Liver (tissue), 9 donors: ENCODE measurements around the gene HJURP. TPM values are rescaled to one million over a fixed set of nuclear protein-coding genes. Genes with fewer than 3 reads are reported as not detected.

Experiments used
- DNase-seq: peaks from one replicate; pipeline ENCODE4 v3.0.0-alpha.2; 2017; ENCODE audit warnings: low spot score
- H3K27ac ChIP-seq, 2 donors: one replicate each; pipeline ENCODE4 v1.7.0; 2013; ENCODE audit warnings: inconsistent platforms in 2 of 2, low read length in 2 of 2, control low read depth in 1 of 2, low read depth in 1 of 2, mild to moderate bottlenecking in 1 of 2
- H3K27me3 ChIP-seq, 4 donors: one replicate each; pipeline versions ENCODE4 v1.6.1 to v1.7.0; 2013; ENCODE audit warnings: low read length in 3 of 4, inconsistent platforms in 1 of 4, mild to moderate bottlenecking in 1 of 4, moderate library complexity in 1 of 4; ENCODE audit not compliant: control insufficient read depth in 4 of 4, insufficient read depth in 4 of 4
- H3K36me3 ChIP-seq, 4 donors: one replicate each; pipeline versions ENCODE4 v1.6.1 to v1.7.0; 2013; ENCODE audit warnings: low read length in 3 of 4, mild to moderate bottlenecking in 3 of 4, low read depth in 1 of 4, moderate library complexity in 1 of 4; ENCODE audit not compliant: control insufficient read depth in 4 of 4, insufficient read depth in 3 of 4
- H3K4me1 ChIP-seq, 4 donors: one replicate each; pipeline versions ENCODE4 v1.6.1 to v1.7.0; 2013; ENCODE audit warnings: low read length in 3 of 4, mild to moderate bottlenecking in 3 of 4, moderate library complexity in 1 of 4; ENCODE audit not compliant: control insufficient read depth in 4 of 4, insufficient read depth in 4 of 4
- H3K4me3 ChIP-seq, 3 donors: one replicate each; pipeline versions ENCODE4 v1.6.1 to v1.7.0; 2013; ENCODE audit warnings: low read length in 3 of 3, control low read depth in 1 of 3, low read depth in 1 of 3, mild to moderate bottlenecking in 1 of 3
- H3K9ac ChIP-seq, 2 donors: one replicate each; pipeline ENCODE4 v1.7.0; 2013; ENCODE audit warnings: low read length in 2 of 2, mild to moderate bottlenecking in 2 of 2, moderate library complexity in 2 of 2, control low read depth in 1 of 2, low read depth in 1 of 2
- H3K9me3 ChIP-seq, 4 donors: one replicate each; pipeline versions ENCODE4 v1.6.1 to v1.7.0; 2013; ENCODE audit warnings: low read length in 3 of 4; ENCODE audit not compliant: control insufficient read depth in 4 of 4
- EGR1 ChIP-seq, 2 donors: IDR thresholded peaks; 2 replicates each; pipeline ENCODE4 v1.6.1; 2016 to 2018; ENCODE audit warnings: antibody characterized with exemption in 2 of 2, low read depth in 2 of 2
- FOXA1 ChIP-seq: IDR thresholded peaks from 2 replicates; pipeline ENCODE4 v1.6.1; 2016; ENCODE audit warnings: antibody characterized with exemption
- FOXA2 ChIP-seq: IDR thresholded peaks from 2 replicates; pipeline ENCODE4 v1.6.1; 2016; ENCODE audit warnings: antibody characterized with exemption
- GABPA ChIP-seq, 2 donors: IDR thresholded peaks in 1 of 2; conservative IDR thresholded peaks in 1 of 2; 2 replicates each; pipeline ENCODE4 v1.6.1; 2016; ENCODE audit warnings: antibody characterized with exemption in 2 of 2, mild to moderate bottlenecking in 1 of 2, moderate library complexity in 1 of 2
- HNF4A ChIP-seq, 2 donors: conservative IDR thresholded peaks; 2 replicates each; pipeline ENCODE4 v1.6.1; 2016; ENCODE audit warnings: antibody characterized with exemption in 2 of 2, mild to moderate bottlenecking in 2 of 2
- HNF4G ChIP-seq: IDR thresholded peaks from 2 replicates; pipeline ENCODE4 v1.6.1; 2016; ENCODE audit warnings: antibody characterized with exemption
- JUND ChIP-seq, 2 donors: IDR thresholded peaks; 2 replicates each; pipeline ENCODE4 v1.6.1; 2016; ENCODE audit warnings: antibody characterized with exemption in 2 of 2
- NR2F2 ChIP-seq: IDR thresholded peaks from 2 replicates; pipeline ENCODE4 v1.6.1; 2016; ENCODE audit warnings: antibody characterized with exemption
- RAD21 ChIP-seq, 2 donors: IDR thresholded peaks; 2 replicates each; pipeline ENCODE4 v1.6.1; 2016; ENCODE audit warnings: antibody characterized with exemption in 2 of 2, mild to moderate bottlenecking in 2 of 2
- RXRA ChIP-seq, 2 donors: IDR thresholded peaks; 2 replicates each; pipeline ENCODE4 v1.6.1; 2017 to 2018; ENCODE audit warnings: antibody characterized with exemption in 2 of 2, mild to moderate bottlenecking in 1 of 2
- SP1 ChIP-seq: IDR thresholded peaks from 2 replicates; pipeline ENCODE4 v1.6.1; 2018; ENCODE audit warnings: antibody characterized with exemption, mild to moderate bottlenecking
- TAF1 ChIP-seq: conservative IDR thresholded peaks from 2 replicates; pipeline ENCODE4 v1.6.1; 2016; ENCODE audit warnings: antibody characterized with exemption, mild to moderate bottlenecking
- YY1 ChIP-seq: IDR thresholded peaks from 2 replicates; pipeline ENCODE4 v1.6.1; 2016; ENCODE audit warnings: antibody characterized with exemption, mild to moderate bottlenecking
- WGBS: extraction: QIAGEN DNeasy Blood & Tissue Kit; methylation state at CpG from one replicate; pipeline ENCODE4 v1.1.7; 2013; 5-methylcytosine and 5-hydroxymethylcytosine counted together
- polyA plus RNA-seq, 2 donors: library from polyadenylated mRNA; stranded (reverse) in 1 of 2; unstranded in 1 of 2; fragments of 200-250 nt in 1 of 2; fragments of >200 nt in 1 of 2; fragmentation: Nextera tagmentation in 1 of 2; extraction: Ambion mirVana in 1 of 2; gene quantifications; one replicate each; pipeline versions ENCODE4 v1.2.1 to v1.2.3, GENCODE V29; 2013 to 2015
- total RNA-seq, 2 donors: library from RNA; depleted of rRNA; stranded (reverse); fragments of >200 nt; gene quantifications; one replicate each; pipeline ENCODE4 v1.2.3, GENCODE V29; 2014
- TF ChIP-seq, protein P1 (sequence below): IDR thresholded peaks from 2 replicates; pipeline ENCODE4 v1.6.1; 2016; ENCODE audit warnings: antibody characterized with exemption, mild to moderate bottlenecking
- TF ChIP-seq, protein P2 (sequence below): IDR thresholded peaks from 2 replicates; pipeline ENCODE4 v1.6.1; 2016; ENCODE audit warnings: antibody characterized with exemption
- TF ChIP-seq, protein P3 (sequence below): fragments of 150-350 bp; IDR thresholded peaks from 2 replicates; pipeline ENCODE4 v1.5.1; 2017; ENCODE audit warnings: improper control_type of control experiment, low read depth, low read length; ENCODE audit not compliant: missing input control
- TF ChIP-seq, protein P4 (sequence below): IDR thresholded peaks from 2 replicates; pipeline ENCODE4 v1.6.1; 2016; ENCODE audit warnings: antibody characterized with exemption
- TF ChIP-seq, protein P5 (sequence below): IDR thresholded peaks from 2 replicates; pipeline ENCODE4 v1.6.1; 2016; ENCODE audit warnings: antibody characterized with exemption
- donor health status: healthy.
- donor health status: healthy.
- donor health status: healthy.
- donor health status: healthy.
- donor health status: healthy.

Gene HJURP, protein sequence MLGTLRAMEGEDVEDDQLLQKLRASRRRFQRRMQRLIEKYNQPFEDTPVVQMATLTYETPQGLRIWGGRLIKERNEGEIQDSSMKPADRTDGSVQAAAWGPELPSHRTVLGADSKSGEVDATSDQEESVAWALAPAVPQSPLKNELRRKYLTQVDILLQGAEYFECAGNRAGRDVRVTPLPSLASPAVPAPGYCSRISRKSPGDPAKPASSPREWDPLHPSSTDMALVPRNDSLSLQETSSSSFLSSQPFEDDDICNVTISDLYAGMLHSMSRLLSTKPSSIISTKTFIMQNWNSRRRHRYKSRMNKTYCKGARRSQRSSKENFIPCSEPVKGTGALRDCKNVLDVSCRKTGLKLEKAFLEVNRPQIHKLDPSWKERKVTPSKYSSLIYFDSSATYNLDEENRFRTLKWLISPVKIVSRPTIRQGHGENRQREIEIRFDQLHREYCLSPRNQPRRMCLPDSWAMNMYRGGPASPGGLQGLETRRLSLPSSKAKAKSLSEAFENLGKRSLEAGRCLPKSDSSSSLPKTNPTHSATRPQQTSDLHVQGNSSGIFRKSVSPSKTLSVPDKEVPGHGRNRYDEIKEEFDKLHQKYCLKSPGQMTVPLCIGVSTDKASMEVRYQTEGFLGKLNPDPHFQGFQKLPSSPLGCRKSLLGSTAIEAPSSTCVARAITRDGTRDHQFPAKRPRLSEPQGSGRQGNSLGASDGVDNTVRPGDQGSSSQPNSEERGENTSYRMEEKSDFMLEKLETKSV
- total RNA-seq (10 to 100 TPM in 1 of 2 donors, under 1 TPM in 1; 0.08 to 32.9 TPM), polyA plus RNA-seq (1 to 10 TPM in 1 of 2 donors, under 1 TPM in 1; 0.94 to 1.9 TPM)

DNA sequence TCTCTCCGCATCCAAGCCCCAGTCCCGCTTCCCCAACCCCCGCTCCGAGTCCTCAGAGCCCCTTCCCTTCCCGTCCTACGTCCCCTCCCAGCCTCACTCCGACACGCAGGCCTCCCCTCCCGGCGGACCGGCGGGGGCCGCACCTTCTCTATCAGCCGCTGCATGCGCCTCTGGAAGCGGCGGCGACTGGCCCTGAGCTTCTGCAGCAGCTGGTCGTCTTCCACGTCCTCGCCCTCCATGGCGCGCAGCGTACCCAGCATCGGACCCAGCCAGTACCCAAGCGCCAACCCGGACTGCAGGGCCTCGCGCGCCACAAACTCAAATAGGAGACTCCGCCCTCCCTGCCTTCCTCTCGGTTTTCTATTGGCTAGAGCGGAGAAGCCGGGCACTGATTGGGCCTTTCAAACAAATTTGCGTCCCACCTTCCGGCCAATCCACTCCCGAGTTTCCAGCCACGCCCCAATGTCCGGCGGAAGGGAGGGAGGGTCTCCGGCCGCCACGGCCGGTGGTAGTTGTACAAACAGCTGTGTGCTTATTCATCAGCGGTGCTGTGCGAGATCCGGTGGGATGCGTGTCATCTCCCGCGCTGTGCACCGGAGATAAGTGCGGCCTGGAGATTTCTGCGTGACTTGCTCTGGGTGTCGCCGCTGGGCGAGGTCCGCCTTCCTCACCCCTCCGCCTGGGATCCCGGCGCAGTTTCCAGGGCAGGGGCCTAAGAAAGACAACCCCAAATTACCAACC is at the start of gene HJURP:
Gene HJURP, minus strand, starts transcription at position 295 of the 741 bp plus-strand sequence. Its CDS starts 35 bp downstream, at position 260.
- TF ChIP-seq, protein P1, sequence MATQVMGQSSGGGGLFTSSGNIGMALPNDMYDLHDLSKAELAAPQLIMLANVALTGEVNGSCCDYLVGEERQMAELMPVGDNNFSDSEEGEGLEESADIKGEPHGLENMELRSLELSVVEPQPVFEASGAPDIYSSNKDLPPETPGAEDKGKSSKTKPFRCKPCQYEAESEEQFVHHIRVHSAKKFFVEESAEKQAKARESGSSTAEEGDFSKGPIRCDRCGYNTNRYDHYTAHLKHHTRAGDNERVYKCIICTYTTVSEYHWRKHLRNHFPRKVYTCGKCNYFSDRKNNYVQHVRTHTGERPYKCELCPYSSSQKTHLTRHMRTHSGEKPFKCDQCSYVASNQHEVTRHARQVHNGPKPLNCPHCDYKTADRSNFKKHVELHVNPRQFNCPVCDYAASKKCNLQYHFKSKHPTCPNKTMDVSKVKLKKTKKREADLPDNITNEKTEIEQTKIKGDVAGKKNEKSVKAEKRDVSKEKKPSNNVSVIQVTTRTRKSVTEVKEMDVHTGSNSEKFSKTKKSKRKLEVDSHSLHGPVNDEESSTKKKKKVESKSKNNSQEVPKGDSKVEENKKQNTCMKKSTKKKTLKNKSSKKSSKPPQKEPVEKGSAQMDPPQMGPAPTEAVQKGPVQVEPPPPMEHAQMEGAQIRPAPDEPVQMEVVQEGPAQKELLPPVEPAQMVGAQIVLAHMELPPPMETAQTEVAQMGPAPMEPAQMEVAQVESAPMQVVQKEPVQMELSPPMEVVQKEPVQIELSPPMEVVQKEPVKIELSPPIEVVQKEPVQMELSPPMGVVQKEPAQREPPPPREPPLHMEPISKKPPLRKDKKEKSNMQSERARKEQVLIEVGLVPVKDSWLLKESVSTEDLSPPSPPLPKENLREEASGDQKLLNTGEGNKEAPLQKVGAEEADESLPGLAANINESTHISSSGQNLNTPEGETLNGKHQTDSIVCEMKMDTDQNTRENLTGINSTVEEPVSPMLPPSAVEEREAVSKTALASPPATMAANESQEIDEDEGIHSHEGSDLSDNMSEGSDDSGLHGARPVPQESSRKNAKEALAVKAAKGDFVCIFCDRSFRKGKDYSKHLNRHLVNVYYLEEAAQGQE, result peak; percentile 33
- TF ChIP-seq HNF4G (no peak), FOXA2 (no peak), HNF4A (conservative IDR thresholded peaks at IDR 0.05) (no peak), TAF1 (peak; percentile 47), EGR1 (IDR thresholded peaks at IDR 0.05; ENCODE audit: low read depth in 2 of 2) (no peak), RXRA (IDR thresholded peaks at IDR 0.05) (no peak), GABPA (IDR thresholded peaks at IDR 0.05 in 1 of 2, conservative IDR thresholded peaks at IDR 0.05 in 1 of 2) (peak; percentile 63 to 91), YY1 (peak; percentile 73), NR2F2 (no peak), RAD21 (IDR thresholded peaks at IDR 0.05) (peak in 1 of 2 donors; percentile 16), JUND (IDR thresholded peaks at IDR 0.05) (no peak), SP1 (peak; percentile 81), FOXA1 (no peak)
- TF ChIP-seq, protein P2, sequence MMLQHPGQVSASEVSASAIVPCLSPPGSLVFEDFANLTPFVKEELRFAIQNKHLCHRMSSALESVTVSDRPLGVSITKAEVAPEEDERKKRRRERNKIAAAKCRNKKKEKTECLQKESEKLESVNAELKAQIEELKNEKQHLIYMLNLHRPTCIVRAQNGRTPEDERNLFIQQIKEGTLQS, result no peak
- TF ChIP-seq, protein P3, sequence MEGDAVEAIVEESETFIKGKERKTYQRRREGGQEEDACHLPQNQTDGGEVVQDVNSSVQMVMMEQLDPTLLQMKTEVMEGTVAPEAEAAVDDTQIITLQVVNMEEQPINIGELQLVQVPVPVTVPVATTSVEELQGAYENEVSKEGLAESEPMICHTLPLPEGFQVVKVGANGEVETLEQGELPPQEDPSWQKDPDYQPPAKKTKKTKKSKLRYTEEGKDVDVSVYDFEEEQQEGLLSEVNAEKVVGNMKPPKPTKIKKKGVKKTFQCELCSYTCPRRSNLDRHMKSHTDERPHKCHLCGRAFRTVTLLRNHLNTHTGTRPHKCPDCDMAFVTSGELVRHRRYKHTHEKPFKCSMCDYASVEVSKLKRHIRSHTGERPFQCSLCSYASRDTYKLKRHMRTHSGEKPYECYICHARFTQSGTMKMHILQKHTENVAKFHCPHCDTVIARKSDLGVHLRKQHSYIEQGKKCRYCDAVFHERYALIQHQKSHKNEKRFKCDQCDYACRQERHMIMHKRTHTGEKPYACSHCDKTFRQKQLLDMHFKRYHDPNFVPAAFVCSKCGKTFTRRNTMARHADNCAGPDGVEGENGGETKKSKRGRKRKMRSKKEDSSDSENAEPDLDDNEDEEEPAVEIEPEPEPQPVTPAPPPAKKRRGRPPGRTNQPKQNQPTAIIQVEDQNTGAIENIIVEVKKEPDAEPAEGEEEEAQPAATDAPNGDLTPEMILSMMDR, result no peak
- TF ChIP-seq, protein P4, sequence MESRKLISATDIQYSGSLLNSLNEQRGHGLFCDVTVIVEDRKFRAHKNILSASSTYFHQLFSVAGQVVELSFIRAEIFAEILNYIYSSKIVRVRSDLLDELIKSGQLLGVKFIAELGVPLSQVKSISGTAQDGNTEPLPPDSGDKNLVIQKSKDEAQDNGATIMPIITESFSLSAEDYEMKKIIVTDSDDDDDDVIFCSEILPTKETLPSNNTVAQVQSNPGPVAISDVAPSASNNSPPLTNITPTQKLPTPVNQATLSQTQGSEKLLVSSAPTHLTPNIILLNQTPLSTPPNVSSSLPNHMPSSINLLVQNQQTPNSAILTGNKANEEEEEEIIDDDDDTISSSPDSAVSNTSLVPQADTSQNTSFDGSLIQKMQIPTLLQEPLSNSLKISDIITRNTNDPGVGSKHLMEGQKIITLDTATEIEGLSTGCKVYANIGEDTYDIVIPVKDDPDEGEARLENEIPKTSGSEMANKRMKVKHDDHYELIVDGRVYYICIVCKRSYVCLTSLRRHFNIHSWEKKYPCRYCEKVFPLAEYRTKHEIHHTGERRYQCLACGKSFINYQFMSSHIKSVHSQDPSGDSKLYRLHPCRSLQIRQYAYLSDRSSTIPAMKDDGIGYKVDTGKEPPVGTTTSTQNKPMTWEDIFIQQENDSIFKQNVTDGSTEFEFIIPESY, result no peak
- TF ChIP-seq, protein P5, sequence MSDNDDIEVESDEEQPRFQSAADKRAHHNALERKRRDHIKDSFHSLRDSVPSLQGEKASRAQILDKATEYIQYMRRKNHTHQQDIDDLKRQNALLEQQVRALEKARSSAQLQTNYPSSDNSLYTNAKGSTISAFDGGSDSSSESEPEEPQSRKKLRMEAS, result no peak
- Histone ChIP-seq H3K4me3 (peak within 1 kb of the TSS; percentile 76 to 91 (median 84)), H3K9ac (peak within 1 kb of the TSS; percentile 30 to 75), H3K36me3 (no peaks in the 10 kb centered on the region), H3K27me3 (no peaks in the 10 kb centered on the region), H3K27ac (no peak within 1 kb of the TSS), H3K4me1 (peaks cover 6 to 8% (median 7%) of the 10 kb centered on the region in 4 donors), H3K9me3 (no peaks in the 10 kb centered on the region)
- WGBS, result under 1% methylated on average over 60 of the region's 60 CpGs
- DNase-seq, result peak; percentile 95
